Measurements from ENCODE around the gene NDUFS1. TPM values are rescaled to one million over a fixed set of nuclear protein-coding genes. Genes with fewer than 3 reads are reported as not detected.
A peak's percentile ranks its signal among the peaks of the same experiment; 100 is the strongest.
"Not testable (repeated sequence)": the region's sequence is repeated elsewhere in the genome, so short reads cannot be mapped to it uniquely, and the experiment has no call there.

Gene NDUFS1
- 61.1 TPM for total RNA-seq
- polyA plus RNA-seq, result 20.8 TPM
- long read RNA-seq, donor 1, full-length matches to known transcripts, result 1 of 1 reads
- long read RNA-seq, donor 1, partial matches to known transcripts, result 0 of 1 reads
- long read RNA-seq, donor 1, other reads (novel, unspliced or antisense), result 0 of 1 reads
- long read RNA-seq, donor 2, full-length matches to known transcripts, result 16 of 66 reads
- long read RNA-seq, donor 2, partial matches to known transcripts, result 50 of 66 reads
- long read RNA-seq, donor 2, other reads (novel, unspliced or antisense), result 0 of 66 reads
- long read RNA-seq, donor 3, full-length matches to known transcripts, result 17 of 2,935 reads
- long read RNA-seq, donor 3, partial matches to known transcripts, result 2,796 of 2,935 reads
- long read RNA-seq, donor 3, other reads (novel, unspliced or antisense), result 122 of 2,935 reads
- long read RNA-seq, donor 4, full-length matches to known transcripts, result 2 of 2 reads
- long read RNA-seq, donor 4, partial matches to known transcripts, result 0 of 2 reads
- long read RNA-seq, donor 4, other reads (novel, unspliced or antisense), result 0 of 2 reads
- long read RNA-seq, donor 5, full-length matches to known transcripts, result 9 of 4,037 reads
- long read RNA-seq, donor 5, partial matches to known transcripts, result 3,920 of 4,037 reads
- long read RNA-seq, donor 5, other reads (novel, unspliced or antisense), result 108 of 4,037 reads
- long read RNA-seq, donor 6, full-length matches to known transcripts, result 13 of 1,567 reads
- long read RNA-seq, donor 6, partial matches to known transcripts, result 1,507 of 1,567 reads
- long read RNA-seq, donor 6, other reads (novel, unspliced or antisense), result 47 of 1,567 reads
- long read RNA-seq, donor 7, full-length matches to known transcripts, result 9 of 2,930 reads
- long read RNA-seq, donor 7, partial matches to known transcripts, result 2,855 of 2,930 reads
- long read RNA-seq, donor 7, other reads (novel, unspliced or antisense), result 66 of 2,930 reads
- long read RNA-seq, donor 8, full-length matches to known transcripts, result 2 of 636 reads
- long read RNA-seq, donor 8, partial matches to known transcripts, result 625 of 636 reads
- long read RNA-seq, donor 8, other reads (novel, unspliced or antisense), result 9 of 636 reads
- long read RNA-seq, donor 9, full-length matches to known transcripts, result 6 of 1,181 reads
- long read RNA-seq, donor 9, partial matches to known transcripts, result 313 of 1,181 reads
- long read RNA-seq, donor 9, other reads (novel, unspliced or antisense), result 862 of 1,181 reads
- long read RNA-seq, donor 10, full-length matches to known transcripts, result 4 of 1,392 reads
- long read RNA-seq, donor 10, partial matches to known transcripts, result 1,352 of 1,392 reads
- long read RNA-seq, donor 10, other reads (novel, unspliced or antisense), result 36 of 1,392 reads

- H3K27ac ChIP-seq (ENCODE audit: low read depth in 1 of 2, low read length in 1 of 2), result peak within 1 kb of the TSS; percentile 92 to 94
- H3K4me3 ChIP-seq (ENCODE audit: low read length in 2 of 2), result peak within 1 kb of the TSS; percentile 71 to 72
- no peaks in the 10 kb centered on the region for H3K9me3 ChIP-seq (ENCODE audit: control insufficient read depth in 2 of 2, insufficient read depth in 1 of 2, low read length in 1 of 2)
- H3K4me1 ChIP-seq (ENCODE audit: control insufficient read depth in 2 of 2, insufficient read depth in 2 of 2, low read length in 2 of 2), result peaks cover 12 to 16% of the 10 kb centered on the region in 2 donors
- H3K36me3 ChIP-seq (ENCODE audit: control insufficient read depth in 2 of 2, insufficient read depth in 2 of 2, low read length in 1 of 2), result peaks cover 3 to 34% of the 10 kb centered on the region in 2 donors
- WGBS, result under 1% methylated on average over 64 of the region's 64 CpGs
- DNase-seq (ENCODE audit: low read depth in 6 of 9, low spot score in 9 of 9), result peak; percentile 95 to 99 (median 96)
- no peaks in the 10 kb centered on the region for H3K27me3 ChIP-seq (ENCODE audit: control insufficient read depth in 2 of 2, insufficient read depth in 1 of 2, low read length in 1 of 2)
These were observed at the start of gene NDUFS1, which contains the start of gene EEF1B2 for GRCh38 chr2:206159346-206160124. NDUFS1 (minus strand) TSS chr2:206159444; CDS start chr2:206153678, 5,766 bp downstream. EEF1B2 (plus strand) TSS chr2:206159895; CDS start chr2:206159980, 85 bp downstream.

DNA sequence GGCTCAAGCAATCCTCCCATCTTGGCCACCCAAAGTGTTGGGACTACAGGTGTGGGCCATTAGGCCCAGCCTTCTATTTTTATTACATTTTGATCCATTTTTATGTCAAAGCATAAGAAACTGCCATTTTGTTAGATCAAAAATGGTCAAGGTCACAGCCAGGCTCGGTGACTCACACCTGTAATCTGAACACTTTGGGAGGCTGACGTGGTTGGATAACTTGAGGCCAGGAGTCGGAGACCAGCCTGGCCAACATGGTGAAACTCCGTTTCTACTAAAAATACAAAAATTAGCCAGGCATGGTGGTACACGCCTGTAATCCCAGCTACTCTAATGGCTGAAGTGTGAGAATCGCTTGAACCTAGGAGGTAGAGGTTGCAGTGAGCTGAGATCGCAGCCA lies 49.7 kb upstream of the NDUFS1 start:
- no peak for DNase-seq (ENCODE audit: low read depth in 6 of 9, low spot score in 9 of 9)
- H3K27me3 ChIP-seq (ENCODE audit: control insufficient read depth in 2 of 2, insufficient read depth in 1 of 2, low read length in 1 of 2), result no peaks in the 10 kb centered on the region
- H3K4me1 ChIP-seq (ENCODE audit: control insufficient read depth in 2 of 2, insufficient read depth in 2 of 2, low read length in 2 of 2), result no peaks in the 10 kb centered on the region
- H3K36me3 ChIP-seq (ENCODE audit: control insufficient read depth in 2 of 2, insufficient read depth in 2 of 2, low read length in 1 of 2), result no peaks in the 10 kb centered on the region
- H3K27ac ChIP-seq (ENCODE audit: low read depth in 1 of 2, low read length in 1 of 2), result no peak overlapping the region
- no peak overlapping the region for H3K4me3 ChIP-seq (ENCODE audit: low read length in 2 of 2)
- H3K9me3 ChIP-seq (ENCODE audit: control insufficient read depth in 2 of 2, insufficient read depth in 1 of 2, low read length in 1 of 2), result no peaks in the 10 kb centered on the region
- 96% methylated on average over 7 of the region's 7 CpGs for WGBS

DNA sequence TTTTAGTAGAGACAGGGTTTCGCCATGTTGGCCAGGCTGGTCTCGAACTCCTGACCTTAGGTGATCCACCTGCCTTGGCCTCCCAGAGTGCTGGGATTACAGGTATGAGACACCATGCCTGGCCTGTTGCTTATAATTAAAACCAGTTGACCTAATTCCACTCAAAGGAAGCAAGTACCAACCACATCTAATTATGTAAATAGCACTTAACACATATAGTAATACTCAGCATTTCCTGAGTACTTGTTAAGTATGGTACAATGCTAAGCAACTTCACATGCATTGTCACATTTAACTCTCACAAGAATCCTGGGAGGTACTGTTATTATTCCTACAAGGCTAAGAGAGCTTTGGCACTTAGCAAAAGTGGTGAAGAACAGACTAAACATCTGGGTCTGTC lies 48.1 kb upstream of the NDUFS1 start:
- H3K9me3 ChIP-seq (ENCODE audit: control insufficient read depth in 2 of 2, insufficient read depth in 1 of 2, low read length in 1 of 2); DNase-seq (ENCODE audit: low read depth in 6 of 9, low spot score in 9 of 9); H3K36me3 ChIP-seq (ENCODE audit: control insufficient read depth in 2 of 2, insufficient read depth in 2 of 2, low read length in 1 of 2); H3K4me1 ChIP-seq (ENCODE audit: control insufficient read depth in 2 of 2, insufficient read depth in 2 of 2, low read length in 2 of 2); H3K27ac ChIP-seq (ENCODE audit: low read depth in 1 of 2, low read length in 1 of 2); H3K27me3 ChIP-seq (ENCODE audit: control insufficient read depth in 2 of 2, insufficient read depth in 1 of 2, low read length in 1 of 2); H3K4me3 ChIP-seq (ENCODE audit: low read length in 2 of 2): not testable (repeated sequence)
- WGBS, result 92% methylated on average over 2 of the region's 2 CpGs

DNA sequence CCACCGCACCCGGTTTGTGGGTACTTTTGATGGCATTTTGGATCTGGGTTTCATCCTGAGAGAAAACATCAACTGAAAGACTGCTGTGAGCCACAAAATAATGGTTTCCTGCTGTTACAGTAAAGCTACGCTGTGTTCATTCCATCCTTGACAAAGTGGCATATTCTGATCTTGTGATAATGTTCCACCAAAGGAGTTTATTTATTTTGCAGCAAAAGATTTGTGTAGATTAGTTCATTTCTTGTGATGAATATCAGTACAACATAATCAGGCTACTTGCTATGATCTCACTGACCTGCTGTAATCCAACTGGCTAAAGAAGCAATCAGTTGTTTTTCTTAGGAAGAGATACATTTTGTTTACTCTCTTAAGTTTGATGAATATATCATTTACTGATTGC lies 45.5 kb upstream of the NDUFS1 start:
- peaks cover 0 to 2% of the 10 kb centered on the region in 2 donors for H3K27me3 ChIP-seq (ENCODE audit: control insufficient read depth in 2 of 2, insufficient read depth in 1 of 2, low read length in 1 of 2)
- H3K9me3 ChIP-seq (ENCODE audit: control insufficient read depth in 2 of 2, insufficient read depth in 1 of 2, low read length in 1 of 2), result no peaks in the 10 kb centered on the region
- H3K4me3 ChIP-seq (ENCODE audit: low read length in 2 of 2), result no peak overlapping the region
- DNase-seq (ENCODE audit: low read depth in 6 of 9, low spot score in 9 of 9), result no peak
- WGBS, result 81% methylated on average over 3 of the region's 3 CpGs
- H3K27ac ChIP-seq (ENCODE audit: low read depth in 1 of 2, low read length in 1 of 2), result no peak overlapping the region
- no peaks in the 10 kb centered on the region for H3K36me3 ChIP-seq (ENCODE audit: control insufficient read depth in 2 of 2, insufficient read depth in 2 of 2, low read length in 1 of 2)
- H3K4me1 ChIP-seq (ENCODE audit: control insufficient read depth in 2 of 2, insufficient read depth in 2 of 2, low read length in 2 of 2), result no peaks in the 10 kb centered on the region

DNA sequence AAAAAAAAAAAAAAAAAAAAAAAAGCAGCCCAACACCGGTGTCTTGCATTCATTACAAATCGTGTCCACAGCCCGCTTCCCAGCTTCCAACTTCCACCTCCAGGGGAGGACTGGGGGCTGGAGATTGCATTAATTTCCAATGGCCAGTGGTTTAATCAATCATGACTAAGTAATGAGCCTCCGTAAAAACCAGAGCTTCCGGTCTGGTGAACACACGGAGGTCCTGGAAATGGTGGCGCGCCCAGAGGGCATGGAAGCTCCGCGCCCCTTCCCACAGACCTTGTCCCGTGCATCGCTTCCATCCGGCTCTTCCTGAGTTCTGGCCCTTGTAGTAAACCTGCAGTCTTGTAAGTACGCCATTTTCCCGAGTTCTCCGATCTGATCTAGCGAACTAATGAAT lies 44.1 kb upstream of the NDUFS1 start:
- WGBS, result 98% methylated on average over 17 of the region's 17 CpGs
- Histone ChIP-seq H3K4me3 (ENCODE audit: low read length in 2 of 2) (no peak overlapping the region), H3K27ac (ENCODE audit: low read depth in 1 of 2, low read length in 1 of 2) (no peak overlapping the region), H3K27me3 (ENCODE audit: control insufficient read depth in 2 of 2, insufficient read depth in 1 of 2, low read length in 1 of 2) (peaks cover 0 to 2% of the 10 kb centered on the region in 2 donors), H3K9me3 (ENCODE audit: control insufficient read depth in 2 of 2, insufficient read depth in 1 of 2, low read length in 1 of 2) (no peaks in the 10 kb centered on the region), H3K4me1 (ENCODE audit: control insufficient read depth in 2 of 2, insufficient read depth in 2 of 2, low read length in 2 of 2) (no peaks in the 10 kb centered on the region), H3K36me3 (ENCODE audit: control insufficient read depth in 2 of 2, insufficient read depth in 2 of 2, low read length in 1 of 2) (no peaks in the 10 kb centered on the region)
- no peak for DNase-seq (ENCODE audit: low read depth in 6 of 9, low spot score in 9 of 9)

- no peaks in the 10 kb centered on the region for H3K9me3 ChIP-seq (ENCODE audit: control insufficient read depth in 2 of 2, insufficient read depth in 1 of 2, low read length in 1 of 2)
- H3K4me1 ChIP-seq (ENCODE audit: control insufficient read depth in 2 of 2, insufficient read depth in 2 of 2, low read length in 2 of 2), result no peaks in the 10 kb centered on the region
- peaks cover 0 to 2% of the 10 kb centered on the region in 2 donors for H3K27me3 ChIP-seq (ENCODE audit: control insufficient read depth in 2 of 2, insufficient read depth in 1 of 2, low read length in 1 of 2)
- no peaks in the 10 kb centered on the region for H3K36me3 ChIP-seq (ENCODE audit: control insufficient read depth in 2 of 2, insufficient read depth in 2 of 2, low read length in 1 of 2)
- no peak overlapping the region for H3K27ac ChIP-seq (ENCODE audit: low read depth in 1 of 2, low read length in 1 of 2)
- no peak overlapping the region for H3K4me3 ChIP-seq (ENCODE audit: low read length in 2 of 2)
- 88% methylated on average over 16 of the region's 16 CpGs for WGBS
- no peak for DNase-seq (ENCODE audit: low read depth in 6 of 9, low spot score in 9 of 9)
These were observed 43.2 kb upstream of the NDUFS1 start for GRCh38 chr2:206202446-206202845.

DNA sequence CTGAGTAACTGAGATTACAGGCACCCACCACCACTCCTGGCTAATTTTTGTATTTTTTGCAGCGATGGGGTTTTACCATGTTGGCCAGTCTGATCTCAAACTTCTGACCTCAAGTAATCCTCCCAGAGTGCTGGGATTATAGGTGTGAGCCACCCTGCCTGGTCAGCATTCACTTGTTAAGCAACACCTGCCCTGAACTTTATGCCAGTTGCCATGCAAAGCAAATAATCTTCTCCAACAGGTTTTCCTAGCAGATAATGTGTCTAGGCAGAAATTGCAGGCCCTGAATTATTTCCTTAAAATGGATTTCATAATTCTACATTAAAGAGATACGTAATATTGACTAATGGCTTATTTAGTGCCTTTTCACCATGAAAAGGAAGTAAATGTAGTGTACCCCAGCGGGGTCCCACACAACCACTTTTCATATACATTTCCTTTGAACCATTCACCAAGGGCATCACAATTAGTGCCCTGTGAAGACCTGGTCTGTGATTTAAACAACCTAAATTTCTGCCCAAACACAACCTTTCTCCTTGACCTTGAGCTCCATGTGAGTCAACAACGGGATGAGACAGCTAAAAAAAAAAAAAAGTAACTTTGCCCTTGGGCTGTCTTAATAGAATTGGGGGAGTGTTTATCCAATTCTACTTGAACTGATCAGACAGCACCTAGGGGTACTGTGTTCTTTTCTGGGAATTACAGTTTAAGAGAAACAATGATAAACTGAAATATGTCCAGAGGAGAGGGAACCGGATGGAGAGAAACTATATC lies 42.0 kb upstream of the NDUFS1 start:
- no peak for DNase-seq (ENCODE audit: low read depth in 6 of 9, low spot score in 9 of 9)
- H3K27ac ChIP-seq (ENCODE audit: low read depth in 1 of 2, low read length in 1 of 2), result no peak overlapping the region

More for the DNA sequence above, 42.0 kb upstream of the NDUFS1 start:
- Histone ChIP-seq H3K4me3 (ENCODE audit: low read length in 2 of 2) (no peak overlapping the region), H3K9me3 (ENCODE audit: control insufficient read depth in 2 of 2, insufficient read depth in 1 of 2, low read length in 1 of 2) (no peaks in the 10 kb centered on the region), H3K27me3 (ENCODE audit: control insufficient read depth in 2 of 2, insufficient read depth in 1 of 2, low read length in 1 of 2) (peaks cover 0 to 2% of the 10 kb centered on the region in 2 donors), H3K4me1 (ENCODE audit: control insufficient read depth in 2 of 2, insufficient read depth in 2 of 2, low read length in 2 of 2) (no peaks in the 10 kb centered on the region), H3K36me3 (ENCODE audit: control insufficient read depth in 2 of 2, insufficient read depth in 2 of 2, low read length in 1 of 2) (no peaks in the 10 kb centered on the region)
- 87% methylated on average over 5 of the region's 5 CpGs for WGBS
